ENCODE measurements around the gene MS4A14.

GRCh38 chr11:60348116-60348515, 48.1 kb upstream of the MS4A14 start:
- TF ChIP-seq EP300 (IDR thresholded peaks at IDR 0.05) = no peak
- TF ChIP-seq RAD21 (conservative IDR thresholded peaks at IDR 0.05 in 1 of 2, IDR thresholded peaks at IDR 0.05 in 1 of 2) = no peak
- no peak for TF ChIP-seq MYC (IDR thresholded peaks at IDR 0.05; ENCODE audit: borderline replicate concordance, low read length)
- no peak for TF ChIP-seq POLR2AphosphoS2 (conservative IDR thresholded peaks at IDR 0.05; ENCODE audit: low read length)
- no peak for TF ChIP-seq FOSL2 (IDR thresholded peaks at IDR 0.05)
- TF ChIP-seq FOSL2 (CRISPR knock-in tag; IDR thresholded peaks at IDR 0.05) = no peak
- TF ChIP-seq CTCF (IDR thresholded peaks at IDR 0.05) = no peak
- no peak for TF ChIP-seq CEBPB (IDR thresholded peaks at IDR 0.05)
- TF ChIP-seq MAX (IDR thresholded peaks at IDR 0.05) = no peak
- no peak for TF ChIP-seq ZC3H11A (IDR thresholded peaks at IDR 0.05)
- TF ChIP-seq CHD4 (IDR thresholded peaks at IDR 0.05; ENCODE audit: borderline replicate concordance) = no peak
- TF ChIP-seq CHD2 (IDR thresholded peaks at IDR 0.05; ENCODE audit: low read length, partially characterized antibody) = no peak
- TF ChIP-seq POLR2A (IDR thresholded peaks at IDR 0.05; ENCODE audit: low read length) = no peak
- no peak for TF ChIP-seq USF2 (IDR thresholded peaks at IDR 0.05)
- no peak for TF ChIP-seq REST (IDR thresholded peaks at IDR 0.05)

Measured in A549 (cell line).